ENCODE data around the gene PIK3CD.

The PIK3CD gene

DNA sequence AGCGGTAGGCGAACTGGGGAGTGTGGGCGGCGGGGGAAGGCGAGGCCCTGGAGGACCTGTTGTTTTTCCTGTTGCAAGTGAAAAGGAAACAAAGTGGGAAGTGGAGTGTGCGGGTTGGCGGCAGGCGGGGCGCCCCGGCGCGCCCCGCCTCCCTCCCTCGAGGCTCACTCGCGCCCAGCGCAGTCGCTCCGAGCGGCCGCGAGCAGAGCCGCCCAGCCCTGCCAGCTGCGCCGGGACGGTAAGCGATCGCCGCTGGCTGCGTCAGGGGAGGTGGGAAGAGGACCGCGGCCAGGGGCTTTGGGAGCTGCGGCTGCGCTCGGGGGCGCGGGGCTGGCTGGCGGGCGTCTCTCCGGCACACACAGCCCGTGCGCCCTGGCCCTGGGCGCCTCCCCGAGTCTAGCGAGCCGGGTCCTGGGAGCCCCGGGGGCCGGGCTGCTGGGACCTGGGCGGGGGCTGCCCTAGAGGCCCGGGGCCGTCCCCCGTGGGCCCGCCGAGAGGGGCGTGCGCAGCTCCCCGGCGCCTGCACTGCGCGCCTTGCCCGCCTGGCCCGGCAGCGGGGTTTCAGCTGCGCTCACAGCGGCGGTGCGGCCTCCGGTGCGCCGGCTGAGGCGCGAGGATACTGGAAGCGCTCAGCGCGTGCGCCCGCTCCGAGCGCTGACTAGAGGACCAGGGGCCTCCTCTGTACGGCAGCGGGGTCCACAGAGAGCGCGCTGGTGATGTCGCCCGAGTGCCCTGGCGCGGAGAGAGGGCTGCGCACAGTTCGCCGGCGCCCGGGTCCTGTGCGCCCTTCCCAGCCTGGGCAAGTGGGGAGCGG lies at the start of gene PIK3CD:
Gene PIK3CD, plus strand, starts transcription at position 167 of the 814 bp plus-strand sequence. CDS start 58,725 bp downstream, outside the sequence.
- no peak for FAIRE-seq
- no peak for DNase-seq (ENCODE audit: low spot score)

DNA sequence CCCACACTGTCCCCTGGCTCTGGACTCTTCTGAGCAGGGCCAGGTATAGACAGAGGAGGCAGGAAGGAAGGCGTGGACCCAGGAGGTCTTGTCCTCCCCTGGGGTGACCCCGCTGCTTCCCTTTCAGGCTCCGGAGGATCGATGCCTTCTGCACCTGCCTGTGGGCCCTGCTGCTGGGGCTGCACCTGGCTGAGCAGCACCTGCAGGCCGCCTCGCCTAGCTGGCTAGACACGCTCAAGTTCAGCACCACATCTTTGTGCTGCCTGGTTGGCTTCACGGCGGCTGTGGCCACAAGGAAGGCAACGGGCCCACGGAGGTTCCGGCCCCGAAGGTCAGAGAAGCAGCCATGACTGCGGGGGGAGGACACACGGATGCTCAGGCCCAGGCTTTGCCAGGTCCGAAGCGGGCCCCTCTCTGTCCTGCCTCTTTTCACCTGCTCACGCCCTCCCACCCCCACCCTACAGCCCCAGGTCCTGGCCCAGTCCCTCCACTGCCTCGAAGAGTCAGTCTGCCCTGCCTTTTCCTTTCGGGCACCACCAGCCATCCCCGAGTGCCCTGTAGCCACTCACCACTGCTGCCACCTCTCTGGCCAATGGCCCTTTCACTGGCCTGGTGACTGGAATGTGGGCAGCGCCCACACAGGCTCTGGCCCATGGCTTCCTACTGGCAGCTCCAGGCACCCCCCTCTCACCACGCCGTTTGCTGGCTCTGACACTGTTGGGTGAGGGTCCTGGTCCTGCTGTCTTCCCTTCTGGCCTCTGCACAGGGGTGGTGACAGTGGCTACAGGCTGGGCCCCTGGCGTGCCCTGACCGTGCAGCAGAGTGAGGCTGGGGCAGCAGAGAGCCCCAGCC lies 49.4 kb upstream of the PIK3CD start:
- FAIRE-seq = no peak

DNA sequence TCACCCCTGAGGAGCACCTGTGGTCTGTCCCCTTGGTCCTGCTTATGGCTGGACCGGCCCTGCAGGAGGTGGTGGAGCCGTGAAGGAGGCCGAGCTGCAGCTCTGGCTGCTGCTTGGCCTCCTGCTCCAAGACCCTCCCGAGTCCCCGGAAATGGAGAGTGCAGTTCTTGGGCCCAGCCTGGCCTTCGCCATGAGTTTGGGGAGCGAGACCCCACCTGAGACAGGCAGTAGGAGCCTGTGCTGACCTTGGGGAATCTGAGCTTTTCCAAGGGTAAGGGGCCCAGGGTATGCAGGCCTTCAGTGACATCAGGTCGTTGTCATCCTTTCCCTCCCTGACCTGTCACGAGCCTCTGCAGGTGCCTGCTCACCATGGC lies 48.8 kb upstream of the PIK3CD start:
- FAIRE-seq (no peak), DNase-seq (ENCODE audit: low spot score) (no peak)

More for the DNA sequence above, 49.4 kb upstream of the PIK3CD start:
- DNase-seq (ENCODE audit: low spot score) = no peak

DNA sequence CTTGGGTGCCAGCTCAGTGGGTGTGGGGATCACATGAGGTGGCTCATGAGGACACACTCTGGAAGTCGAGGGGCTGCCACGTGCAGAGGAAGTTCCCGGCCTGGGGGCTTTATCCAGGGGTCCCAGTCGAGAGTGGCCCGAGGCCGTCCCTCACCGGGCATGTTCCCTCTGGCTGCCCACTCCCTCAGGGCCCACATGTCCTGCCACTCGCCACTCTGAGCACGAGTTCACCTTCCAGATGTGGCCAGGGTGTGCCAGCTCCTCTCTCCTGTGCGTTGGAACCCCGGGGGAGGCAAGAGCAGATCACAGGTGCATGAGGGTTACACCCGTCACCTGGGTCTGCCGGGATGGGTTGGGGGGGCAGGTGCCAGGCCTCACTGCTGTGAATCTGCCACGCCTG lies 48.2 kb upstream of the PIK3CD start:
- no peak for FAIRE-seq
- no peak for DNase-seq (ENCODE audit: low spot score)

DNA sequence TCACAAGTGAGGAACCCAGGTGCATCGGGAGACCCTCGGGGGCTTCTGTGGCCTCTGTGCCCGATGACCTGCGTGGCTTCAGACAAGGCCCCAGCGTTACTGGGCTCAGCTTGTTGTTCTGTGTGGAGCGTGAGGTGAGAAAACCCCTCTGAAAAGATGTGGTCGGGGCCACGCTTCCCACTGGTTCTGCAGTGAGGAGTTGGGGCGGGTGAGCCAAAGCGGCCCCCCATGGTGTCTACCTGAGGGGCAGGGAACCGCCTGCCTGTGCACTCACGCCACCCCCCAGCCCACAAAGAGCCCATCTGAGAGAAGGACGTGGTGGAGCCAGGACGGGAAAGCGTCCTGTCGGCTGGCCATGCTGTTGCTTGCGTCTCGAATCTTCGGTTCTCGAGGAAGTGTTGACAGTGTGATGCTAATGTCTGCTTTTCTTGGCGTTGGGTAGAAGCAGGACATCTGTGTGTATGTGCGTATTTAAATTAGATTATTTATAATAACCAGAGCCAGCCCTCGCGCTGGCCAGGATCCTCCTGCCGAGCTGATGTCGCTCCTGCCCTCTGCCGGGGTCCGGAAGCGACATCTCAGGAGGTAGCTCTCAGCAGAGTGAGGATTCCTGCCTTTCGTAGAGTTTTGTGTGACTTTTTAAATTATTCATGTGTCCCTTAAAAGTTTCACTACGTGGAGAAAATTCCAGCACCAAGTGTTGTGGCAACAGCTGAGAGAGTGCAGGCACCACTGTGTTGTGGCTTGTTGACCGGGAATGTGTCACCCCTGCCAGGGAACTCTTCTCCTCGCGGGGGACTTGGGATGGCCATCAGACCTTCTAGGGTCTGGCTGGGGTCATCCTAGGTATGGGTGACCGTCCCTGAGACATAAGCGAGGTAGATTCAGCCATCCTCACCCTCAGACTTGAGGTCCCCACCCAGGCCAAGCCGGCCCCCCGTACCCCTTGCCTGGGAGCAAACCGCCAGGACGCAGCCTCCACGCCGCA lies 47.5 kb upstream of the PIK3CD start:
- FAIRE-seq (no peak), DNase-seq (ENCODE audit: low spot score) (no peak)

DNA sequence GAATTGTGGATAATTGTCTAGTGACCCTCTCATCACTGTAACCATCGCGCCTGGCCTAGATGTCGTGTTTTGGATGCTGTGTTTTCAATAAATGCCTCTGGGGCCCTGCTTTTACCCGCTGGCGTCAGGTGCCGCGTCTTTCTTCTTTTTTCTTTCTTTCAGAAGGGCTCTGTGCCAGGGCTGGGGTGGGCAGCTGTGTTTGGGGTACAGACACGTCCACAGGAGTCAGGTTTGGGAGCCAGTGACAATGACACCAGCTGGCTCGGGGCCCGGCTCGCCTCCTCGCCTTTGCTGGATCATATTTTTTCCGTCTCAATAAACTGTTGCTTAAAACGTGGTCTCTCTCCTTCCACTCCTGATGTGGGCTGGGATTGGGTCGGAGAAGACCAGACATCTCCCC lies 46.7 kb upstream of the PIK3CD start:
- DNase-seq (ENCODE audit: low spot score) (no peak), FAIRE-seq (no peak)

DNA sequence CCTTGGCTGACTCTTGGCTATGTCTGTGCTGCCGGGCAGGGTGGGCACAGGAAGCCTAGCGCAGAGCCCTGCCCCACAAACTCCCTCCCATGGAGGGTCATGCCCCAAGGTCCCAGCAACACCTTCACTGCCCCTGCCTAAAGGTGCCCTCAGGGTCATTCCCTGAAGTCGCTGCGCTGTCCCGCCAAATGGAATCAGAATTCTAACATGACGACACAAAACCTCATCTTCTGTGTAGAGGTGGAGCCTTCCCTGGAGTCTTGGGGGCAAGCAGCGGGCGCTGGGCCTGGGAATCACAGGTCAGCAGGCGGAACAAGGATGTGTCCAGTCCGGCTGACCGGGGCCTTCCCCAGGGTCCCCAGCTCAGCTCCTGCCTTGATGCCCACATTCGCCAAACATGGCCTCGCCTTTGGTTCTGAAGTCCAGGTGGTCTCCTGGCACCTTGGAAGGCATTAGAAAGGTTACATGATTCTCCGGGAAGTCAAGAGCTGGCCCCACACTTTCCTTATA lies 45.5 kb upstream of the PIK3CD start:
- no peak for FAIRE-seq
- no peak for DNase-seq (ENCODE audit: low spot score)

DNA sequence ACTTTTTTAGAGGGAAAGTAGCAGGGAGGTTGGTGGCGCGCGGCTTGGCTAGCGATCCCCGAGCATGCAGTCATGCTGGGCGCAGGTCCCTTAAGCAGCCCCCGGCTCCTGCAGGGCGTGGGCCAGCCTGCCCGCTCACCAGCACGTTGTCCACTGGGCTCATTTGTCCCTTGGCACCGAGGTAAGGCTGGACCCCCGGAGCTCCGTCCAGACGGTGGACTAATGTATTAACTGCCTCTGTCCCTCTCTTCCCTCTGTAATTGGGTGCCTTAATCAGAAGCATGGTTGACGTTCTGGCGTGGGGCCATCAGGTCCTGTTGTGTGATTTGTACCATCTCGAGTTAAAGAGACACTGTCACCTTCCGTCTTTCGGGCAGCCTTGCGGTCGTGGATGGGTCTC lies 45.1 kb upstream of the PIK3CD start:
- DNase-seq (ENCODE audit: low spot score) = no peak
- FAIRE-seq = no peak

DNA sequence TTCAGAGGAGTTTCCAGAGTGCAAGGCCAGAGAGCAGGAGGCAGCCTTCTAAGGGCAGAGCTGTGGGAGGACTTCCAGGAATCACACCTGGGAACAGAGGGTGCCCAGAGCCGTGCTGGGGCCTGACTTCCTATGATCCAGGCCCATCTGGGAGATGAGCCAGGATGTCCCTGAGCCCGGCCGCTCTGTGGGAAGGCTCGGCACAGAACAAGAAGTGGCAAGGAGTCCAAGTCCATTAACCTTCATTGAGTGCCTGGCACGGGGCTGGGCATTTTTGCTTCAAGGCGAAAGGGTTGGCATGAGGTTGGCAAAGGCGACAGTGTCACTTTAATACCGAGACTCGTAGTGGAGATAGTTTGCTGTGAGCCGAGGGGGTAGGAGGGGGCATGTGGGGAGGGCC lies 44.6 kb upstream of the PIK3CD start:
- DNase-seq (ENCODE audit: low spot score) = no peak
- no peak for FAIRE-seq

DNA sequence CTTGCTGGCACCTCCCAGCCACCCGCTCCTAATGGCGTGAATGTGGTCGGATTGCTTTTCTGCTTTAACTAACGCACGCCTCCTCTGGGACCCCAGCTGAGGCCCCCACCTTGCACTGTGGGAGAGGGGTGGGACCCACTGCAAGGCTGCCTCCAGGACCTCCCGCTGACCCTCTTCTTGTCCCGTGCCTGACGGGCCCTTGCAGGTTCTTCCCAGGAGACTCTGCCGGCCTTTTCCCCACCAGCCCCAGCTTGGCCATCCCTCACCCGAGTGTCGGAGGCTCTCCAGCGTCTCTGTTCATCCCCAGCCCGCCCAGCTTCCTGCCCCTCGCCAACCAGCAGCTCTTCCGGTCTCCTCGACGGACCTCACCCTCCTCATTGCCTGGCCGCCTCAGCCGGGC lies 44.2 kb upstream of the PIK3CD start:
- DNase-seq (ENCODE audit: low spot score) (no peak), FAIRE-seq (no peak)

DNA sequence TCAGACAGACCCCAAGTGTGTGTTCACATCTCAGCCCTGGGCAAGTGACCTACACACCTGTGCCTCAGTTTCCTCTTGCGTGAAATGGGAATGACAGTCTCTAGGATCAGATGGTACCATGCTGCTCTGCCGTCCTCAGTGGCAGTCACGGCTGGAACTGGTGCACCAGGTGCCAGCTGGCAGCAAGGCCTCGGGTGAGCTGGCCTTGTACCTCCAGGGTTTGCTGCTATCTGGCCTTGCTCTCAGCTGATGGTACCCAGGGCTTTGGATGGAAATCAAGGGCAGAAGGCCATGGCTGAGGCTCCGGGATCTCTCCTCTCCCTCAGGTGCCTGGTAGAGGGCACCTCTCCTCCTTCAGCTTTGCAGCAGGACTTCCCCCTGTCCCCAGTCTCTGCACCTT lies 41.5 kb upstream of the PIK3CD start:
- no peak for FAIRE-seq
- DNase-seq (ENCODE audit: low spot score) = no peak

DNA sequence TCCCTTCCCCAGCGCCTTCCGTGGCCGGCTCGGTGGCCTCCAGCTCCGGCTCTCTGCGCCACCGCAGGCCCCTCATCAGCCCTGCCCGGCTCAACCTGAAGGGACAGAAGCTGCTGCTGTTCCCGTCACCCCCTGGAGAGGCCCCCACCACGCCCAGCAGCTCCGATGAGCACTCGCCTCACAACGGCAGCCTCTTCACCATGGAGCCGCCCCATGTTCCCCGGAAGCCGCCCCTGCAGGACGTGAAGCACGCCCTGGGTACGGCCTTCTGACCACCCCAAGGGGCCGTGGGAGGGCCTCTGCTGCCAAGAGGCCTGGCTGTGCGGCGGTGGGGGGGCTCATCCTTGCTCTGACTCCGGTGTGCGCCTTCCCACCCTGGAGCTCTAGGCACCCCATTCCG lies 41.0 kb upstream of the PIK3CD start:
- FAIRE-seq = no peak
- no peak for DNase-seq (ENCODE audit: low spot score)

DNA sequence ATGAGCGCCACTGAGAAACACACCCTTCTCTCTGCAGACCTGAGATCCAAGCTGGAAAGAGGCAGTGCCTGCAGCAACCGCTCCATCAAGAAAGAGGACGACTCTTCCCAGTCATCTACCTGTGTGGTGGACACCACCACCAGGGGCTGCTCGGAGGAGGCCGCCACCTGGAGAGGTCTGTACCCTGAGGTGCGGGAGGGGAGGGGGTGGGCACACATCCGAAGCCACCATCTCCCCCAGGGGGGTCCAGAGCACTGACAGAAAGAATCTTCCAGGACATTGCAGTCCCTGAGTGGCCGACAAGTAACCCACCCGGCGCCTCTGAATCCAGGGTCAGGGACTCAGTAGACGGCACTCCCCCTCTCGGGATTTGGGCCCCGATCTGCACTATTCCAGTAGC lies 39.8 kb upstream of the PIK3CD start:
- FAIRE-seq = no peak
- no peak for DNase-seq (ENCODE audit: low spot score)

DNA sequence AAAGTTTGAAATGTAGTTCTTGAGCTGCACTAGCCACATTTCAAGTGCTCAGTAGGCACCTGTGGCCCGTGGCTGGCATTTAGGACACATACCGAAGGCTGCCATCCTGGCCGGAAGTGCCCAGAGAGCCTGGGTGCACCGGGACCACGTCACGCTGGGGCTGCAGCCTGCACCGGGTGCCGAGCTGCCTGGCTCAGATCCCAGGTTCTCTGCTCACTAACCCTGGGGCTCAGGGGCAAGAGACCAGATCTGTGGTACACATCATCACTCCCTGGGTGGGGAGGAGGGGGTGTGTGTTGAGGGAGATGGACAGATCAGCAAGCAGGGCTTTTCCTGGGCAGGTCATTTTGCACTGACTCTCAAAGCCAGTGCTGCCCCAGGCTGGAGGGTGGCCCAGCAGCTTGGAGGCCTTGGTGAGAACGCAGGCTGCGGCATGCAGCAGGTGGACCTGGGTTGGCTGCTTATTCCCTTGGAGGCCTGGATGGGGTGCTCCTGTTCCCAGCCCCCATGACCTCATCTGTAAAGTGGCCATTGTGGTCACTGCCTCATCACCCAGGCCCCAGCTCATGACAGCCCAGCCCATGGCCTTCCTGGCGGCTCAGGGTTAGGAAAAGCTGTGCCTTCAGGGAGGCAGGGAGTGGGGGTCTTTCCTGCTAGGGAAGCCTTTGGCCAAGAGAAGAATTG lies 39.2 kb upstream of the PIK3CD start:
- DNase-seq (ENCODE audit: low spot score) (no peak), FAIRE-seq (no peak)

DNA sequence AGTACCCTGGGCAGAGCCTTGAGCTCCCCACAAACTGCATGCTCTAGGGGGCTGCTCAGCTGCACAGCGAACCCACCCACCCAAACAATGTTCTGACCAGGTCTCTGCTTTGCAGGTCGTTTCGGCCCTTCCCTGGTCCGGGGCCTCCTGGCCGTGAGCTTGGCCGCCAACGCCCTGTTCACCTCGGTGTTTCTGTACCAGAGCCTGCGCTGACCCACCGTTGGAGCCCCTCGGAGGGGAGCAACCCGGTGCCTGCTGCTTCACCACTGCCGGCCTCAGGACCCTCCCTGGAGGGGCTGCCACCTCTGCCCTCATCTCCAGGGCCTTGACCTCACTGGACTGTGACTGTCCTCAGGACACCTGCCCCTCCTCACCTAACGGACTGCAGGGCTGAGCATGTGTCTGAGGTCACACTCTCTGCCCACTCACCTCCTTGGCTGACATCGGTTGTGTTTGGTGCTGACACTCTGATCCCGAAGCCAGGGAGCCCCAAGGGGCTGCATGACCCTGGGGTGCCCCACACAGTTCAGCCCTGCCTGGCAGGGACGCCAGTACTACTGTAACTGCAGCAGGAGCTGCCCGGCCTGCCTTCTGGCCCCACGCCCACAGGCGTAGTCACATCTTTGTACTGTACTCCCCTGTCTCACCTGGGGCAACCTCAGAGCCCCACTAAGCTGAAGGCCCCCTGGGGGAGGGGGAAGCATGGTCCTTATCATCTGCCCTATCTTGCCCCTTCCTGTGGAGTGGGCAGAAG lies 38.5 kb upstream of the PIK3CD start:
- DNase-seq (ENCODE audit: low spot score) (no peak), FAIRE-seq (no peak)

DNA sequence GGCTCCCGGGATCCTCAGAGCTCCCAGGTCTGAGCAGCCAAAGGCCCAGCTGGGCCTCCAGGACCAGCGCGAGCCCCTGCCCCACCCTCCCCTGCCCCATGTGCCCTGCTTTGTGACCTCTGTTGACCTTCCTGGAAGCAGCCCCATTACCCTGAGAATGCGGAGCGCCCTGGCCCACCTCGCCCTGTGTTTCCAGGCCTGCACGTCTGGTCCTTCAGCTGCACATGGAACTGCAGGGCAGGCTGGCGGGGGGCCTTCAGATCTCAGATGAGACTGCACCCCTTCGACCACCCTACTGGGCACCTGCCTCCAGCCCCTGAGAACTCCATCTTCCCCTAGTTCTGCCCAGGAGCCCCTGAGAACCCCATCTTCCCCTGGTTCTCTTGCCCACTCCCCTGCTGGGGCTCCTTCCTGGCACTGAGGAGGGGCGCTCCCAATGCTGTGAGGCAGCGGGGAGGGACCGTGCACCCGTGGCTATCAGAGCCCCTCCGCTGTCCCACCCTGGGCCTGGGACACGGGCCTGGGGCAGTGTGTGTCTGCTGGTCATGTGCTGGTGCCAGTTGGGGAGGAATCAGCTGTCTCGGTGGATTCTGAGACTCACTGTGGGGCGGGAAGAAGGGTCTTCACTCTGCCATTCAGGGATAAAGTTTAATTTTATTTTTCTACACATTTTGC lies 37.8 kb upstream of the PIK3CD start:
- no peak for DNase-seq (ENCODE audit: low spot score)
- no peak for FAIRE-seq

DNA sequence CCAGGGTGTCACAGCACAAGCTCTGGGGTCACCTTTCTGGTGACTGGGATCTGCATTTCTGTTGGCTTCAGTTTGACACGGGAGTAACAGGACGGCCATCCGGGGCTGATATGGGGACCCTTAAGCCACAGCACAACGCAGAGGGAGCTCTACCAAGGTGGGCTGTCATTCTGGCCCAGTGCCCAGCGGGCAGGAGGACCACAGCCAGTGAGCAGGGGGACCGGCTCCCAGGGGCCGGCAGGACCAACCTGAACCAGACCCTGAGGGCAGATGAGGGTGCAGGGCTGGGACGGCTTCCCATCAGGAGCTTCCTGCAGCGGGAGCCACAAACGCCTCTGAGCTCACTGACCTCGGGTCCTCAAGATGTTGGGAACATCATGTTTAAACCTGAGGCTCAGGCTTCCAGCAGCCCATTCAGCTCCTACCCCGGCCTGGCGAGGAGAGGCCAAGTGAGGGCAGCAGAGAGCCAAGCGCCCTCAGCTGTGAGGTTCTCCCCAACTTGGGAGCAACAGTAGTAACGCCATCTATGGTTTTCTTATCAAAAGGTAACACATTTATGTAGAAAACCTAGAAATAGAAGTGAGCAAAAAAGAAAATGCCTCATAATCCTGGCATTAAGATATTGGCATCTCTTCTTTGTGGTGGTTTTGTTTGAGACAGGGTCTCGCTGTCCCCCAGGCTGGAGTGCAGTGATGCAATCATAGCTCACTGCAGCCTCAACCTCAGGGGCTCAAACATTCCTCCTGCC lies 36.0 kb upstream of the PIK3CD start:
- FAIRE-seq (no peak), DNase-seq (ENCODE audit: low spot score) (peak; percentile 11)

DNA sequence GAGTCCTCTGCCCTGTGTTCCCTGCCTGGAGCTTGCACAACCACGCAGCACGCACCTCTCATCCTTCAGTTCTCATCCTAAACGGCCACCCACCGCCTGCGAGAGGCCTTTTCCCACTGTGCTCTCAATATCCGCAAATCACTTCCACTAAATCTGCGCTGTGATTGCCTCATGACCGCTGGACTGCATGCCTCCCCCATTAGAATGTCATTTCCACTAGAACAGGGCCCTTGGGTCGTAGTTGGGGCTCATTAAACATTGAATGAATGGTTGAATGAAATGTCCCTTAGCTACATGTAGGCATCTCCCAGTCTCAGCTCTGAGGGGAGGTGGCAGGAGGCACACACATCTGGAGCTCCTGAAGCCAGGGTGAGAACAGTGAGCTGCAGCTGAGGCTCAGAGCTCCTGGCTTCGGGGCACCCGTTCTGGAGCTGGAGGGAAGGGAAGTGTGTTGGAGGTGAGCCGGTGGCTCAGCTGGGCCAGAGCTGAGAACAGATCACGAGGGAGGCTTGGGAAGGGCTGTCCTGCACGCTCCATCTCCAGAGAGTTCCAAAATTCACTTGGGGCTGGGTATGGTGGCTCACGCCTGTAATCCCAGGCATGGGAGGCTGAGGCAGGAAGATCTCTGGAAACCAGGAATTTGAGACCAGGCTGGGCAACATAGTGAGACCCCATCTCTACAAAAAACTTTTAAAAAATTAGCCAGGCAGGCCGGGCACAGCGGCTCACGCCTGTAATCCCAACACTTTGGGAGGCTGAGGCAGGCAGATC lies 32.4 kb upstream of the PIK3CD start:
- FAIRE-seq (no peak), DNase-seq (ENCODE audit: low spot score) (no peak)

All from RCC 7860 (cell line).